ENCODE measurements around the gene AIF1L. TPM values are rescaled to one million over a fixed set of nuclear protein-coding genes. Genes with fewer than 3 reads are reported as not detected.
A peak's percentile ranks its signal among the peaks of the same experiment; 100 is the strongest.
"Not testable (repeated sequence)": the region's sequence is repeated elsewhere in the genome, so short reads cannot be mapped to it uniquely, and the experiment has no call there.

The AIF1L gene
- total RNA-seq, 2 donors from 2014 or later, result 4.9 to 11.5 TPM

GRCh38 chr9:131112374-131113154 is 16.2 kb downstream of the AIF1L start:
- 87 to 92% methylated on average over 22 of the region's 23 CpGs for WGBS, 2 donors
- ATAC-seq (no peak), DNase-seq (no peak)
- H3K4me1 ChIP-seq, result no peaks in the 10 kb centered on the region
- H3K27ac ChIP-seq, result no peak overlapping the region
- no peak overlapping the region for H3K4me3 ChIP-seq
- no peaks in the 10 kb centered on the region for H3K36me3 ChIP-seq (replicated peaks in 1 of 2; ENCODE audit: insufficient read depth in 1 of 2, low read depth in 2 of 2)
- TF ChIP-seq CTCF (IDR thresholded peaks at IDR 0.05) (no peak), POLR2A (IDR thresholded peaks at IDR 0.05) (no peak)
- intact Hi-C loops (cut with DNase I), result no loop called here
- H3K9me3 ChIP-seq, result no peaks in the 10 kb centered on the region
- no peaks in the 10 kb centered on the region for H3K27me3 ChIP-seq

GRCh38 chr9:131113655-131114054 is 17.3 kb downstream of the AIF1L start:
- ATAC-seq (no peak), DNase-seq (no peak)
- TF ChIP-seq POLR2A (IDR thresholded peaks at IDR 0.05) (no peak), CTCF (IDR thresholded peaks at IDR 0.05) (no peak)
- Histone ChIP-seq H3K4me1 (no peaks in the 10 kb centered on the region), H3K9me3 (no peaks in the 10 kb centered on the region), H3K27me3 (no peaks in the 10 kb centered on the region), H3K27ac (no peak overlapping the region), H3K36me3 (replicated peaks in 1 of 2; ENCODE audit: insufficient read depth in 1 of 2, low read depth in 2 of 2) (no peaks in the 10 kb centered on the region), H3K4me3 (no peak overlapping the region)
- intact Hi-C loops (cut with DNase I), result no loop called here
- WGBS, 2 donors, result 82 to 92% methylated on average over 7 to 8 of the region's 8 CpGs

- 77 to 85% methylated on average over 4 to 8 of the region's 8 CpGs for WGBS, 2 donors
These were observed 17.8 kb downstream of the AIF1L start for GRCh38 chr9:131114084-131114535.

GRCh38 chr9:131115360-131115742 is 19.0 kb downstream of the AIF1L start:
- 84 to 86% methylated on average over 4 to 6 of the region's 6 CpGs for WGBS, 2 donors
- intact Hi-C loops (cut with DNase I); H3K4me3 ChIP-seq; H3K27me3 ChIP-seq; H3K4me1 ChIP-seq; H3K27ac ChIP-seq; ATAC-seq; H3K9me3 ChIP-seq; H3K36me3 ChIP-seq (replicated peaks in 1 of 2; ENCODE audit: insufficient read depth in 1 of 2, low read depth in 2 of 2); DNase-seq: not testable (repeated sequence)

More at GRCh38 chr9:131114084-131114535, 17.8 kb downstream of the AIF1L start:
- no peaks in the 10 kb centered on the region for H3K9me3 ChIP-seq
- DNase-seq (no peak), ATAC-seq (no peak)
- no peaks in the 10 kb centered on the region for H3K4me1 ChIP-seq
- H3K36me3 ChIP-seq (replicated peaks in 1 of 2; ENCODE audit: insufficient read depth in 1 of 2, low read depth in 2 of 2), result no peaks in the 10 kb centered on the region
- no peaks in the 10 kb centered on the region for H3K27me3 ChIP-seq
- H3K27ac ChIP-seq, result no peak overlapping the region
- no peak for TF ChIP-seq POLR2A (IDR thresholded peaks at IDR 0.05)
- TF ChIP-seq CTCF (IDR thresholded peaks at IDR 0.05), result no peak
- no peak overlapping the region for H3K4me3 ChIP-seq
- intact Hi-C loops (cut with DNase I), result no loop called here

- ATAC-seq, result peak; percentile 41
- Histone ChIP-seq H3K27me3 (no peaks in the 10 kb centered on the region), H3K4me1 (no peaks in the 10 kb centered on the region), H3K9me3 (no peaks in the 10 kb centered on the region), H3K27ac (peak overlapping the region in 1 of 4 donors; percentile 27), H3K4me3 (no peak overlapping the region), H3K36me3 (replicated peaks in 1 of 2; ENCODE audit: insufficient read depth in 1 of 2, low read depth in 2 of 2) (no peaks in the 10 kb centered on the region)
- WGBS, 2 donors, result 83 to 85% methylated on average over 18 to 22 of the region's 22 CpGs
- intact Hi-C loops (cut with DNase I), result no loop called here
- no peak for TF ChIP-seq POLR2A (IDR thresholded peaks at IDR 0.05)
- no peak for TF ChIP-seq CTCF (IDR thresholded peaks at IDR 0.05)
- no peak for DNase-seq
These were observed 20.2 kb downstream of the AIF1L start for GRCh38 chr9:131116281-131117120.
